CD4-positive, alpha-beta T cell (primary cell): ENCODE measurements around the gene KLHL14. TPM values are rescaled to one million over a fixed set of nuclear protein-coding genes. Genes with fewer than 3 reads are reported as not detected.

ENCODE experiments used
- ATAC-seq: fragments of 200-7000 bp; cut with Tn5 transposase; one replicate; pipeline ENCODE4 v1.10.0; 2022; ENCODE audit warnings: mild to moderate bottlenecking; ENCODE audit not compliant: poor library complexity
- CTCF ChIA-PET: fragments of 350-600 bp; sonication (Branson Sonifier 250); formaldehyde crosslinking; loops from one replicate; lab custom pipeline; 2021; ENCODE audit warnings: antibody characterized with exemption, inconsistent platforms; lab: Charles Lee
- POLR2A ChIA-PET: fragments of 350-600 bp; sonication (Branson Sonifier 250); formaldehyde crosslinking; loops from one replicate; lab custom pipeline; 2021; ENCODE audit warnings: antibody characterized with exemption, inconsistent platforms; lab: Charles Lee
- DNase-seq, 14 experiments: peaks; one replicate each; pipeline ENCODE4 v3.0.0-alpha.2; 2013 to 2020; ENCODE audit warnings: mixed read lengths in 2 of 14
- H3K27ac ChIP-seq, 2 donors: one replicate each; pipeline versions ENCODE4 v1.5.1 to v1.7.0; 2013; ENCODE audit warnings: low read length in 2 of 2, low read depth in 1 of 2, mild to moderate bottlenecking in 1 of 2
- H3K27me3 ChIP-seq, 2 experiments: 1 replicate in 1 of 2; 2 replicates in 1 of 2; pipeline versions ENCODE4 v1.6.1 to v1.7.0; 2013; ENCODE audit warnings: low read length in 2 of 2, control low read depth in 1 of 2, mild to moderate bottlenecking in 1 of 2, moderate library complexity in 1 of 2; ENCODE audit not compliant: insufficient read depth in 2 of 2, control insufficient read depth in 1 of 2
- H3K36me3 ChIP-seq: one replicate; pipeline ENCODE4 v1.6.1; 2013; ENCODE audit warnings: low read length, control low read depth; ENCODE audit not compliant: insufficient read depth
- H3K4me1 ChIP-seq: one replicate; pipeline ENCODE4 v1.6.1; 2013; ENCODE audit warnings: low read length, control low read depth; ENCODE audit not compliant: insufficient read depth
- H3K4me3 ChIP-seq: one replicate; pipeline ENCODE4 v1.5.1; 2013; ENCODE audit warnings: mild to moderate bottlenecking, low read length, moderate library complexity
- H3K9me3 ChIP-seq, 2 experiments: 1 replicate in 1 of 2; 2 replicates in 1 of 2; pipeline versions ENCODE4 v1.6.1 to v1.7.0; 2013; ENCODE audit warnings: low read length in 2 of 2, mild to moderate bottlenecking in 2 of 2, control low read depth in 1 of 2, moderate library complexity in 1 of 2; ENCODE audit not compliant: control insufficient read depth in 1 of 2, insufficient read depth in 1 of 2
- H3K27ac Mint-ChIP-seq: one replicate; pipeline ENCODE4 v1.8.0; 2020; ENCODE audit warnings: mixed read lengths
- H3K27me3 Mint-ChIP-seq: one replicate; pipeline ENCODE4 v1.8.0; 2021; ENCODE audit warnings: mixed read lengths
- H3K36me3 Mint-ChIP-seq: one replicate; pipeline ENCODE4 v1.8.0; 2021; ENCODE audit warnings: low read depth, mixed read lengths
- H3K4me1 Mint-ChIP-seq: one replicate; pipeline ENCODE4 v1.8.0; 2021; ENCODE audit warnings: low read depth, mixed read lengths
- H3K4me3 Mint-ChIP-seq: one replicate; pipeline ENCODE4 v1.8.0; 2020; ENCODE audit warnings: mild to moderate bottlenecking, mixed read lengths
- H3K9me3 Mint-ChIP-seq: one replicate; pipeline ENCODE4 v1.8.0; 2020; ENCODE audit warnings: mixed read lengths
- intact Hi-C, 2 experiments: fragments of 100-400 bp; cut with DNase I in 1 of 2; cut with micrococcal nuclease in 1 of 2; formaldehyde crosslinking; loops; one replicate each; pipeline versions ENCODE4 v1.15.1 to v1.9.0; 2023 to 2025; cut with DNase I, micrococcal nuclease
- total RNA-seq, 174 experiments: library from RNA in 2 of 174; stranded (reverse) in 2 of 174; gene quantifications; one replicate each; pipeline ENCODE4 v1.2.3 and lab custom pipeline; 2021 to 2026
- TF ChIP-seq, protein P1 (sequence below): fragments of 200-600 bp; IDR thresholded peaks from one replicate; pipeline ENCODE4 v1.8.0; 2022; ENCODE audit warnings: antibody characterized with exemption, mild to moderate bottlenecking

KLHL14 gene
- total RNA-seq, 2 experiments from 2014 or later: not detected

- Mint-ChIP-seq H3K36me3 (no peaks in the 10 kb centered on the region), H3K4me3 (no peak overlapping the region), H3K27me3 (no peaks in the 10 kb centered on the region), H3K27ac (no peak overlapping the region), H3K9me3 (no peaks in the 10 kb centered on the region), H3K4me1 (no peaks in the 10 kb centered on the region)
- Histone ChIP-seq H3K36me3 (no peaks in the 10 kb centered on the region), H3K4me3 (no peak overlapping the region), H3K27me3 (no peaks in the 10 kb centered on the region), H3K4me1 (no peaks in the 10 kb centered on the region), H3K9me3 (no peaks in the 10 kb centered on the region), H3K27ac (no peak overlapping the region)
- ATAC-seq (no peak), DNase-seq (no peak)
- POLR2A ChIA-PET: no interaction called here
- intact Hi-C loops: no loop called here
- CTCF ChIA-PET: no interaction called here
- TF ChIP-seq, protein P1, sequence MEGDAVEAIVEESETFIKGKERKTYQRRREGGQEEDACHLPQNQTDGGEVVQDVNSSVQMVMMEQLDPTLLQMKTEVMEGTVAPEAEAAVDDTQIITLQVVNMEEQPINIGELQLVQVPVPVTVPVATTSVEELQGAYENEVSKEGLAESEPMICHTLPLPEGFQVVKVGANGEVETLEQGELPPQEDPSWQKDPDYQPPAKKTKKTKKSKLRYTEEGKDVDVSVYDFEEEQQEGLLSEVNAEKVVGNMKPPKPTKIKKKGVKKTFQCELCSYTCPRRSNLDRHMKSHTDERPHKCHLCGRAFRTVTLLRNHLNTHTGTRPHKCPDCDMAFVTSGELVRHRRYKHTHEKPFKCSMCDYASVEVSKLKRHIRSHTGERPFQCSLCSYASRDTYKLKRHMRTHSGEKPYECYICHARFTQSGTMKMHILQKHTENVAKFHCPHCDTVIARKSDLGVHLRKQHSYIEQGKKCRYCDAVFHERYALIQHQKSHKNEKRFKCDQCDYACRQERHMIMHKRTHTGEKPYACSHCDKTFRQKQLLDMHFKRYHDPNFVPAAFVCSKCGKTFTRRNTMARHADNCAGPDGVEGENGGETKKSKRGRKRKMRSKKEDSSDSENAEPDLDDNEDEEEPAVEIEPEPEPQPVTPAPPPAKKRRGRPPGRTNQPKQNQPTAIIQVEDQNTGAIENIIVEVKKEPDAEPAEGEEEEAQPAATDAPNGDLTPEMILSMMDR: no peak
These were observed 60.0 kb downstream of the KLHL14 start for GRCh38 chr18:32712860-32713259.

- intact Hi-C loops: no loop called here
- TF ChIP-seq, protein P1: no peak
- H3K9me3 Mint-ChIP-seq: no peaks in the 10 kb centered on the region
- H3K4me3 Mint-ChIP-seq: no peak overlapping the region
- H3K4me1 Mint-ChIP-seq: no peaks in the 10 kb centered on the region
- no peaks in the 10 kb centered on the region for H3K27me3 Mint-ChIP-seq
- Histone ChIP-seq H3K4me3 (no peak overlapping the region), H3K4me1 (no peaks in the 10 kb centered on the region), H3K27ac (no peak overlapping the region), H3K9me3 (no peaks in the 10 kb centered on the region), H3K36me3 (no peaks in the 10 kb centered on the region), H3K27me3 (no peaks in the 10 kb centered on the region)
- DNase-seq (no peak), ATAC-seq (no peak)
- H3K27ac Mint-ChIP-seq: no peak overlapping the region
- no peaks in the 10 kb centered on the region for H3K36me3 Mint-ChIP-seq
- POLR2A ChIA-PET: no interaction called here
- CTCF ChIA-PET: no interaction called here
These were observed 61.0 kb downstream of the KLHL14 start for GRCh38 chr18:32711862-32712261.

GRCh38 chr18:32707586-32707985 lies 65.2 kb downstream of the KLHL14 start:
- intact Hi-C loops: no loop called here
- no peaks in the 10 kb centered on the region for H3K9me3 Mint-ChIP-seq
- Histone ChIP-seq H3K27me3 (no peaks in the 10 kb centered on the region), H3K9me3 (no peaks in the 10 kb centered on the region), H3K4me3 (no peak overlapping the region), H3K27ac (no peak overlapping the region), H3K4me1 (no peaks in the 10 kb centered on the region), H3K36me3 (no peaks in the 10 kb centered on the region)
- ChIA-PET CTCF (no interaction called here), POLR2A (no interaction called here)
- H3K36me3 Mint-ChIP-seq: no peaks in the 10 kb centered on the region
- no peak overlapping the region for H3K4me3 Mint-ChIP-seq
- DNase-seq (no peak), ATAC-seq (no peak)
- TF ChIP-seq, protein P1: no peak
- no peaks in the 10 kb centered on the region for H3K4me1 Mint-ChIP-seq
- H3K27ac Mint-ChIP-seq: no peak overlapping the region
- H3K27me3 Mint-ChIP-seq: no peaks in the 10 kb centered on the region
